ENCODE data around the gene EEF1A2. TPM values are rescaled to one million over a fixed set of nuclear protein-coding genes. Genes with fewer than 3 reads are reported as not detected.

EEF1A2 gene
- polyA plus RNA-seq, 2 of the 4 experiments (the other 2 are of a cell fraction), result 16.3 to 129 TPM

DNA sequence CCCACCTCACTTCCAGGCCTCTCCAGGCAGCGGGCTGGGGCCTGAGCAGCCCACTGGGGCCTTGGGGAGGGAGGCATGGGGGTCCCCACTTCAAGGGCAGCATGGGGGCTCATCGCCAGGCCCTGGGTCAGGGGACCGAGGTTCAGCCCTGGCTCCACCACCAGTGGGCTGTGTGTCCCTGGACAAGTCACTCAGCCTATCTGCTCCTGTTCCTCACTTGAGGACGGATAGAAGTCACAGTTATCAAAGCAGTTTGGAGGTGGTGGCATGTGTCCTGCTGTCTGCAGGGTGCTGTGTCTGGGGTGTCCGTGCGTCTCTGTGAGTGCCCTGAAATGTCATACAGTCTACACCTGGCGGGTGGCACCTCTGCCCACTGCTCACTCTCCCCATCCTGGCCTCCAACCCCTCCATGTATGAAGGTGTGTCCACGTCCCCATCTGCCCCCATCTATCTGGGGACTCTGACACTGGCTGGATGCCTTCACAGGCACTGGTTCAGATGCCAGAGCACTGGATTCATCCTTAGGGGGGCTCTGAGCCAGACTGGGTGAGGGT, 3.6 kb downstream of the EEF1A2 start:
- FAIRE-seq (no peak), DNase-seq (ENCODE audit: low read depth in 1 of 2, low spot score in 1 of 2) (no peak), ATAC-seq (no peak)
- Histone ChIP-seq H3K9me3 (no peaks in the 10 kb centered on the region), H3K4me1 (peaks cover 27% of the 10 kb centered on the region), H3K4me3 (no peak overlapping the region), H3K4me2 (no peak overlapping the region), H3K27ac (no peak overlapping the region)
- no peak for TF ChIP-seq RAD21 (conservative IDR thresholded peaks at IDR 0.05 in 1 of 2, IDR thresholded peaks at IDR 0.05 in 1 of 2)
- no peak for TF ChIP-seq PHF8 (IDR thresholded peaks at IDR 0.05; ENCODE audit: borderline replicate concordance, low read depth)
- TF ChIP-seq, protein P1, sequence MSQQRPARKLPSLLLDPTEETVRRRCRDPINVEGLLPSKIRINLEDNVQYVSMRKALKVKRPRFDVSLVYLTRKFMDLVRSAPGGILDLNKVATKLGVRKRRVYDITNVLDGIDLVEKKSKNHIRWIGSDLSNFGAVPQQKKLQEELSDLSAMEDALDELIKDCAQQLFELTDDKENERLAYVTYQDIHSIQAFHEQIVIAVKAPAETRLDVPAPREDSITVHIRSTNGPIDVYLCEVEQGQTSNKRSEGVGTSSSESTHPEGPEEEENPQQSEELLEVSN (IDR thresholded peaks at IDR 0.05; ENCODE audit: borderline replicate concordance, low read depth), result no peak
- TF ChIP-seq TFCP2L1 (CRISPR knock-in tag; IDR thresholded peaks at IDR 0.05), result no peak
- no peak for TF ChIP-seq CBX8 (IDR thresholded peaks at IDR 0.05)
- no peak for TF ChIP-seq MAZ (IDR thresholded peaks at IDR 0.05; ENCODE audit: borderline replicate concordance, low read depth, low read length)
- TF ChIP-seq, protein P2, sequence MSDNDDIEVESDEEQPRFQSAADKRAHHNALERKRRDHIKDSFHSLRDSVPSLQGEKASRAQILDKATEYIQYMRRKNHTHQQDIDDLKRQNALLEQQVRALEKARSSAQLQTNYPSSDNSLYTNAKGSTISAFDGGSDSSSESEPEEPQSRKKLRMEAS (IDR thresholded peaks at IDR 0.05), result no peak
- TF ChIP-seq, protein P3, sequence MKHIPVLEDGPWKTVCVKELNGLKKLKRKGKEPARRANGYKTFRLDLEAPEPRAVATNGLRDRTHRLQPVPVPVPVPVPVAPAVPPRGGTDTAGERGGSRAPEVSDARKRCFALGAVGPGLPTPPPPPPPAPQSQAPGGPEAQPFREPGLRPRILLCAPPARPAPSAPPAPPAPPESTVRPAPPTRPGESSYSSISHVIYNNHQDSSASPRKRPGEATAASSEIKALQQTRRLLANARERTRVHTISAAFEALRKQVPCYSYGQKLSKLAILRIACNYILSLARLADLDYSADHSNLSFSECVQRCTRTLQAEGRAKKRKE (CRISPR knock-in tag; IDR thresholded peaks at IDR 0.05; ENCODE audit: low read depth), result no peak
- no peak for TF ChIP-seq RFX5 (IDR thresholded peaks at IDR 0.05)
- TF ChIP-seq MAFK (IDR thresholded peaks at IDR 0.05; ENCODE audit: partially characterized antibody), result no peak
- no peak for TF ChIP-seq RCOR1 (IDR thresholded peaks at IDR 0.05; ENCODE audit: low read depth, low read length)
- no peak for TF ChIP-seq FOSB (CRISPR knock-in tag; IDR thresholded peaks at IDR 0.05)
- no peak for TF ChIP-seq HOXB5 (CRISPR knock-in tag; IDR thresholded peaks at IDR 0.05)
- no peak for TF ChIP-seq KDM5A (IDR thresholded peaks at IDR 0.05)
- TF ChIP-seq, protein P4, sequence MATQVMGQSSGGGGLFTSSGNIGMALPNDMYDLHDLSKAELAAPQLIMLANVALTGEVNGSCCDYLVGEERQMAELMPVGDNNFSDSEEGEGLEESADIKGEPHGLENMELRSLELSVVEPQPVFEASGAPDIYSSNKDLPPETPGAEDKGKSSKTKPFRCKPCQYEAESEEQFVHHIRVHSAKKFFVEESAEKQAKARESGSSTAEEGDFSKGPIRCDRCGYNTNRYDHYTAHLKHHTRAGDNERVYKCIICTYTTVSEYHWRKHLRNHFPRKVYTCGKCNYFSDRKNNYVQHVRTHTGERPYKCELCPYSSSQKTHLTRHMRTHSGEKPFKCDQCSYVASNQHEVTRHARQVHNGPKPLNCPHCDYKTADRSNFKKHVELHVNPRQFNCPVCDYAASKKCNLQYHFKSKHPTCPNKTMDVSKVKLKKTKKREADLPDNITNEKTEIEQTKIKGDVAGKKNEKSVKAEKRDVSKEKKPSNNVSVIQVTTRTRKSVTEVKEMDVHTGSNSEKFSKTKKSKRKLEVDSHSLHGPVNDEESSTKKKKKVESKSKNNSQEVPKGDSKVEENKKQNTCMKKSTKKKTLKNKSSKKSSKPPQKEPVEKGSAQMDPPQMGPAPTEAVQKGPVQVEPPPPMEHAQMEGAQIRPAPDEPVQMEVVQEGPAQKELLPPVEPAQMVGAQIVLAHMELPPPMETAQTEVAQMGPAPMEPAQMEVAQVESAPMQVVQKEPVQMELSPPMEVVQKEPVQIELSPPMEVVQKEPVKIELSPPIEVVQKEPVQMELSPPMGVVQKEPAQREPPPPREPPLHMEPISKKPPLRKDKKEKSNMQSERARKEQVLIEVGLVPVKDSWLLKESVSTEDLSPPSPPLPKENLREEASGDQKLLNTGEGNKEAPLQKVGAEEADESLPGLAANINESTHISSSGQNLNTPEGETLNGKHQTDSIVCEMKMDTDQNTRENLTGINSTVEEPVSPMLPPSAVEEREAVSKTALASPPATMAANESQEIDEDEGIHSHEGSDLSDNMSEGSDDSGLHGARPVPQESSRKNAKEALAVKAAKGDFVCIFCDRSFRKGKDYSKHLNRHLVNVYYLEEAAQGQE (IDR thresholded peaks at IDR 0.05), result no peak
- no peak for TF ChIP-seq HOXA7 (CRISPR knock-in tag; IDR thresholded peaks at IDR 0.05)
- TF ChIP-seq, protein P5, sequence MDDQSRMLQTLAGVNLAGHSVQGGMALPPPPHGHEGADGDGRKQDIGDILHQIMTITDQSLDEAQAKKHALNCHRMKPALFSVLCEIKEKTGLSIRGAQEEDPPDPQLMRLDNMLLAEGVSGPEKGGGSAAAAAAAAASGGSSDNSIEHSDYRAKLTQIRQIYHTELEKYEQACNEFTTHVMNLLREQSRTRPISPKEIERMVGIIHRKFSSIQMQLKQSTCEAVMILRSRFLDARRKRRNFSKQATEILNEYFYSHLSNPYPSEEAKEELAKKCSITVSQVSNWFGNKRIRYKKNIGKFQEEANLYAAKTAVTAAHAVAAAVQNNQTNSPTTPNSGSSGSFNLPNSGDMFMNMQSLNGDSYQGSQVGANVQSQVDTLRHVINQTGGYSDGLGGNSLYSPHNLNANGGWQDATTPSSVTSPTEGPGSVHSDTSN (IDR thresholded peaks at IDR 0.05), result no peak
- TF ChIP-seq FOXS1 (CRISPR knock-in tag; IDR thresholded peaks at IDR 0.05), result no peak
- WGBS (ENCODE audit: missing lambda C conversion rate), result 76% methylated on average over 6 of the region's 8 CpGs
- POLR2A ChIA-PET, result no interaction called here
- CTCF ChIA-PET, result interaction anchor here (0.7 to 3.6 kb wide), 26 partner anchors 8 to 478 kb away, joined by 3 to 75 read pairs (median 7); partner anchors contain the start of genes PPDPF and PTK6

DNA sequence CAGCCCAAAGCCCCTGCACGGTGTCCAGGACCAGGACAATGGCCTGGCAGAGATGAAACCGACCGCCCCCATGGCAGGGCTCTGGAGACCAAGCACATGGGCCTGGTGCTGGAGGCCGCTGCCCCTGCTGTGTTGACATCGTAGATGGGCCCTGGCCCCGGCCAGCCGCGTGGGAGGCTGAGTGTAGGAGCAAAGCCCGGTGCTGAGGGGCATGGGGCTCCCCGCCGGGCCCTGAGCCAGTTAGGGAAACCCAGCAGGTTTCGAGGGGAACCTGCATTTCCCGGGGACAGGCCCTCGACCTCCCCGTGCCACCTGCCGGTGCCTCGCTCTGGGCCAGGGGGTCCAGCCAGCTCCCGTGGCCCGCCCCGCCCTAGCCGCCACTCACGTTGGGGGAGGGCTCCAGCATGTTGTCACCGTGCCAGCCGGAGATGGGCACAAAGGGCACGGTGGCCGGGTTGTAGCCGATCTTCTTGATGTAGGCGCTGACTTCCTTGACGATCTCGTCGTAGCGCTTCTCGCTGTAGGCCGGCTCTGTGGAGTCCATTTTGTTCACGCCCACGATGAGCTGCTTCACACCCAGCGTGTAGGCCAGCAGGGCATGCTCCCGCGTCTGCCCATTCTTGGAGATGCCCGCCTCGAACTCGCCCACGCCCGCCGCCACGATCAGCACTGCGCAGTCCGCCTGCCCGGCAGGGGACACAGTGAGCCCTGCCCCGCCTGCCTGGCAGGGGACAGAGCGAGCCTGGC, 4.3 kb downstream of the EEF1A2 start:
- ChIA-PET POLR2A (interaction anchor here (1.5 kb wide), 1 partner anchor 26 kb away, joined by 12 read pairs; the partner anchor contains the start of gene PPDPF), CTCF (interaction anchor here (0.9 to 2.1 kb wide), 5 partner anchors 25 to 271 kb away, joined by 3 to 6 read pairs (median 3); partner anchors contain the start of gene PPDPF)
- WGBS (ENCODE audit: missing lambda C conversion rate), result 93% methylated on average over 40 of the region's 51 CpGs
- no peak overlapping the region for H3K4me2 ChIP-seq
- DNase-seq (ENCODE audit: low read depth in 1 of 2, low spot score in 1 of 2) (no peak), ATAC-seq (no peak), FAIRE-seq (no peak)
- H3K27ac ChIP-seq, result no peak overlapping the region
- H3K4me3 ChIP-seq, result no peak overlapping the region
- peaks cover 26% of the 10 kb centered on the region for H3K4me1 ChIP-seq
- no peaks in the 10 kb centered on the region for H3K9me3 ChIP-seq
- no peak for TF ChIP-seq MAZ (IDR thresholded peaks at IDR 0.05; ENCODE audit: borderline replicate concordance, low read depth, low read length)
- TF ChIP-seq TFCP2L1 (CRISPR knock-in tag; IDR thresholded peaks at IDR 0.05), result no peak
- TF ChIP-seq HDAC2 (IDR thresholded peaks at IDR 0.05), result no peak
- TF ChIP-seq MAFK (IDR thresholded peaks at IDR 0.05; ENCODE audit: partially characterized antibody), result no peak
- TF ChIP-seq, protein P6, sequence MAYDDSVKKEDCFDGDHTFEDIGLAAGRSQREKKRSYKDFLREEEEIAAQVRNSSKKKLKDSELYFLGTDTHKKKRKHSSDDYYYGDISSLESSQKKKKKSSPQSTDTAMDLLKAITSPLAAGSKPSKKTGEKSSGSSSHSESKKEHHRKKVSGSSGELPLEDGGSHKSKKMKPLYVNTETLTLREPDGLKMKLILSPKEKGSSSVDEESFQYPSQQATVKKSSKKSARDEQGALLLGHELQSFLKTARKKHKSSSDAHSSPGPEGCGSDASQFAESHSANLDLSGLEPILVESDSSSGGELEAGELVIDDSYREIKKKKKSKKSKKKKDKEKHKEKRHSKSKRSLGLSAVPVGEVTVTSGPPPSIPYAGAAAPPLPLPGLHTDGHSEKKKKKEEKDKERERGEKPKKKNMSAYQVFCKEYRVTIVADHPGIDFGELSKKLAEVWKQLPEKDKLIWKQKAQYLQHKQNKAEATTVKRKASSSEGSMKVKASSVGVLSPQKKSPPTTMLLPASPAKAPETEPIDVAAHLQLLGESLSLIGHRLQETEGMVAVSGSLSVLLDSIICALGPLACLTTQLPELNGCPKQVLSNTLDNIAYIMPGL (CRISPR knock-in tag; IDR thresholded peaks at IDR 0.05; ENCODE audit: borderline replicate concordance), result no peak
- TF ChIP-seq, protein P1 (IDR thresholded peaks at IDR 0.05; ENCODE audit: borderline replicate concordance, low read depth), result no peak
- TF ChIP-seq, protein P7, sequence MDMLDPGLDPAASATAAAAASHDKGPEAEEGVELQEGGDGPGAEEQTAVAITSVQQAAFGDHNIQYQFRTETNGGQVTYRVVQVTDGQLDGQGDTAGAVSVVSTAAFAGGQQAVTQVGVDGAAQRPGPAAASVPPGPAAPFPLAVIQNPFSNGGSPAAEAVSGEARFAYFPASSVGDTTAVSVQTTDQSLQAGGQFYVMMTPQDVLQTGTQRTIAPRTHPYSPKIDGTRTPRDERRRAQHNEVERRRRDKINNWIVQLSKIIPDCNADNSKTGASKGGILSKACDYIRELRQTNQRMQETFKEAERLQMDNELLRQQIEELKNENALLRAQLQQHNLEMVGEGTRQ (IDR thresholded peaks at IDR 0.05), result no peak
- no peak for TF ChIP-seq GATA3 (IDR thresholded peaks at IDR 0.05; ENCODE audit: borderline replicate concordance)
- TF ChIP-seq CEBPB (IDR thresholded peaks at IDR 0.05), result no peak
- no peak for TF ChIP-seq HOXB5 (CRISPR knock-in tag; IDR thresholded peaks at IDR 0.05)
